ENCODE measurements around the gene PHLDB3.
A peak's percentile ranks its signal among the peaks of the same experiment; 100 is the strongest.
"Not testable (repeated sequence)": the region's sequence is repeated elsewhere in the genome, so short reads cannot be mapped to it uniquely, and the experiment has no call there.

Gene PHLDB3

DNA sequence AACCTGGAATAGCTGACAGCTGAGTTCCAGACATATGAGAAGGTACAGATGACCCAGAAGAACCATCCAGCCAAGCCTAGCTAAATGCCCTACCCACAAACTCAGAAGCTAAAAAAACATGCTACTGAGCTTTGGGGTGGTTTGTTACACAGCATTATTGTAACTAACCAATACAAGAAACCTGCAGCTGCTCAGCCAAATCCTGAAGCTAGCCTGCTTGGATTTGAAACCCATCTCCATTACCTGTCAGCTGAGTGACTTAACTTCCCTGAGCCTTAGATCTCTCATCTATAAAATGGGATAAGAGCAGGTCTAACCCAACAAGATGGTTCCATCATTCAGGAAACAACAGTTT is 64.9 kb downstream of the PHLDB3 start:
- no peaks in the 10 kb centered on the region for H3K27me3 Mint-ChIP-seq
- DNase-seq: no peak

DNA sequence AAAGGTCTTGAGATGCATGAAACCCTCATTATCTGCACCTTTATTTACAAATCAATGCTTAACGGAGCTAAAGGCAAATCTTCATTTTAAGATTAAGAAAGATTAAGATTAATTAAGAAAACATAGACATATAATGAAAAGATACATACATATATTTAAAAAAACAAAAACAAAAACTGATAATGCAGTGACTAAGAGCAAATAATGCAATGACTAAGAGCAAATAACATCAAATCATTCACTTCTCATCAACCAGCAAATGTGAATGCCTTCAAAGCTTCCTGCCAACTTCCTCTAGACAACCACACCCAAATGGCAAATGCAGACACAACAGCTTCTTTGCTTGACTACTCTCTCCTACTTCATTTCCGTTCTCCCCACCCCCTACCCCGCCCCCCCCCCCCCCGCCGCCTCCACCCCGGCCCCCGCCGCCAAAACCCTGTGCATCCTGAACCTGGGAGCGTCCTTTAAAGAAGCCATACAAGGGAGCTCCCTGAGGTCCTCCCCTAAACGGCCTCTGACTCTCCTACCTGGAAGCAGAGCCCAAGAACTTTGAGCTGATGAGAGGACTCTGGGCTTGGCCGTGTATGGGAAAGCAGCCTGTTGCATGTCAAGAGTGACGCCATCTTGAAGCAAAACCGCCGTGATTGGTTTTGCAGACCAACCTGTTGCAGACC is 65.4 kb downstream of the PHLDB3 start:
- Mint-ChIP-seq H3K4me1 (peaks cover 39% of the 10 kb centered on the region), H3K27ac (no peak overlapping the region), H3K9me3 (no peaks in the 10 kb centered on the region), H3K36me3 (ENCODE audit: low read depth) (no peaks in the 10 kb centered on the region), H3K27me3 (no peaks in the 10 kb centered on the region), H3K4me3 (no peak overlapping the region)
- ATAC-seq: peak; percentile 20
- no peak for DNase-seq

More for the DNA sequence above, 64.9 kb downstream of the PHLDB3 start:
- Mint-ChIP-seq H3K27ac (no peak overlapping the region), H3K4me3 (no peak overlapping the region), H3K36me3 (ENCODE audit: low read depth) (no peaks in the 10 kb centered on the region), H3K9me3 (no peaks in the 10 kb centered on the region), H3K4me1 (peaks cover 39% of the 10 kb centered on the region)
- no peak for ATAC-seq

DNA sequence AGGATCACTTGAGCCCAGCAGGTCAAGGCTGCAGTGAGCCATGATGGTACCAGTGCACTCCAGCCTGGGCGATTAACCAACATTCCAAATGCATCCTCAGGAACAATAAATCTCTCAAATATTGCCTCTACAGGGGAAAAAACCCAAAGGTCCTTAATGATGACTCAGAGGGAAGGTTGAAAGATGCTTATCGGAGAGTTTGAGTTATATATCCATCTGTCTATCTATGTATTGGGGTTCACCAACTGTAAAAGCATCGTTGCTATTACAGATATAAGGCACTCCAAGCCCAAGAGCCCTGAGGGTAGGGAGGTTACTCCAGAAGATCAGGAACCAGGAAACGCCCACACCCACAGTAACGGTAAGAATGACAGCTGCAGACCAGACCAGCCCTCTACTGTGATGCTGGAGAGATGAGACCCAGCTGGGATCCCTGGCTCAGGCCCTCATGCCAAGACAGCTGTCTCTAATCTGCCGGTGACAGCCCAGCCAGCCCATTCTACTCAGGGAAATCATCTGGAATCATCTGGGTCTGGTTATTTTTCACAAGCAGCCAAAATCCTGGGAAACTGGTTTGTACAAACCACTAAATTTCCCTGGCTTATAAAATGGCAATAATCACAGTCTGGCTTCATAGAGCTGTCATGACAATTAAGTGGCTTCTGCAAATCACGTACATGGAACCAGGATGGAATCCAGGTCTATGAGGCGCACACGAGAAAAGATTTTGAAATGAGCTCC is 66.1 kb downstream of the PHLDB3 start:
- ATAC-seq (peak; percentile 33), DNase-seq (no peak)
- Mint-ChIP-seq H3K4me1 (peaks cover 37% of the 10 kb centered on the region), H3K4me3 (no peak overlapping the region), H3K27ac (peak overlapping the region; percentile 42), H3K27me3 (no peaks in the 10 kb centered on the region), H3K36me3 (ENCODE audit: low read depth) (no peaks in the 10 kb centered on the region), H3K9me3 (no peaks in the 10 kb centered on the region)

DNA sequence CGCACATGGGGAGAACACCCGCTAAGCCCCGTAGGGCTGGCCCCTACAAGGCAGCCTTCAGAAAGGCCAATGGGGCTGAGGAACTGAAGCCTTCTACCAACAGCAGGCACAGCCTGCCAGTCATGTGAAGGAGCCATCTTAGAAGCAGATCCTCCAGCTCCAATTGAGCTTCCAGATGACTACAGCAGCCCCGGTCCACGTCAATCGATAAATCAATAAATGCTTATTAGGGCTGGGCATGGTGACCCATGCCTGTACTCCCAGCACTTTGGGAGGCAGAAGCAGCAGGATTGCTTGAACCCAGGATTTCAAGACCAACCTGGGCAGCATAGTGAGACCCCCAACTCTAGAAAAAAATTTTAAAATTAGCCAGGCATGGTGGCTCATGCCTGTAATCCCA is 66.8 kb downstream of the PHLDB3 start:
- Mint-ChIP-seq H3K4me3 (no peak overlapping the region), H3K27ac (no peak overlapping the region), H3K4me1 (peaks cover 38% of the 10 kb centered on the region), H3K27me3 (no peaks in the 10 kb centered on the region), H3K36me3 (ENCODE audit: low read depth) (no peaks in the 10 kb centered on the region), H3K9me3 (no peaks in the 10 kb centered on the region)
- DNase-seq (no peak), ATAC-seq (no peak)

DNA sequence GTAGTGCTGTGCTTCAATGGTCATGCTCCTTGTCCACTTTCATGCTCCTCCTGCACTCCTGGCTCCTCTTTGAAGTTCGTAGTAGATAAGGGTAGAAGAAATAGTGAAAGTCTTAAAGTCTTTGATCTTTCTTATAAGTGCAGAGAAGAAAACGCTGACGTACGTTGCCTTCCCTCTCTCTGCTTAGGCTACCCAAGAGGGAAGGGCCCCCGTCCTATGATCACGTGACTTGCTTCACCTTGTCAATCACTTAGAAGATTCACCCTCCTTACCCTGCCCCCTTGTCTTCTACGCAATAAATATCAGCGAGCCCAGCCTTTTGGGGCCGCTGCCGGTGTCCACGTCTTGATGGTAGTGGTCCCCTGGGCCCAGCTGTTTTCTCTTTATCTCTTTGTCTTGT is 67.3 kb downstream of the PHLDB3 start:
- H3K27me3 Mint-ChIP-seq; H3K4me3 Mint-ChIP-seq; DNase-seq; ATAC-seq; H3K36me3 Mint-ChIP-seq (ENCODE audit: low read depth); H3K27ac Mint-ChIP-seq; H3K9me3 Mint-ChIP-seq: not testable (repeated sequence)
- H3K4me1 Mint-ChIP-seq: peaks cover 38% of the 10 kb centered on the region

DNA sequence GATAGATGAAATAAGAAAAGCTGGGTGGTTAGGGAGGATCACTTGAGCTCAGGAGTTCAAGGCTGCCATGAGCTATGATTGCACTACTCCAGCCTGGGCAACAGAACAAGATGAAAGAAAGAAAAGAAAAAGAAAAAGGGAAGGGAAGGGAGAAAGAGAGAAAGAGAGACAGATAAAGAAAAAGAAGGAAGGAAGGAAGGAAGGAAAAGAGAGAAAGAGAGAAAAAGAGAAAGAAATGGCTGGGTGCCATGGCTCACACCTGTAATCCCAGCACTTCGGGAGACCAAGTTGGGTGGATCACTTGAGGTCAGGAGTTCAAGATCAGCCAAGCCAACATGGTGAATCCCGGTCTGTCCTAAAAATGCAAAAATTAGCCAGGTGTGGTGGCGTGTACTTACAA is 68.8 kb downstream of the PHLDB3 start:
- Mint-ChIP-seq H3K4me1 (peaks cover 38% of the 10 kb centered on the region), H3K27me3 (no peaks in the 10 kb centered on the region), H3K36me3 (ENCODE audit: low read depth) (no peaks in the 10 kb centered on the region), H3K4me3 (no peak overlapping the region), H3K27ac (no peak overlapping the region), H3K9me3 (no peaks in the 10 kb centered on the region)
- ATAC-seq (no peak), DNase-seq (no peak)

DNA sequence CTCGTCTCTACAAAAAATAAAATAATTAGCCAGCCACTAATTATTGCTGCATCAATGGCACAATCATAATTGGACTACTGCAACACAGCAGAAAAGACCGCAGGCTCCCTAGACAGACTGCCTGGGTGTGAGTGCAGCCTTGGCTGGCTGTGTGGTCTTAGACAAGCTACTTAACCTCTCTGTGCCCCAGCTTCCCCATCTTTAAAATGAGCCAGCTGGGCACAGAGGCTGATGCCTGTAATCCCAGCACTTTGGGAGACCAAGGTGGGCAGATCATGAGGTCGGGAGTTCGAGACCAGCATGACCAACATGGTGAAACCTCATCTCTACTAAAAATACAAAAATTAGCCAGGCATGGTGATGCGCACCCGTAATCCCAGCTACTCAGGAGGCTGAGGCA is 70.9 kb downstream of the PHLDB3 start:
- no peaks in the 10 kb centered on the region for H3K36me3 Mint-ChIP-seq (ENCODE audit: low read depth)
- peaks cover 26% of the 10 kb centered on the region for H3K4me1 Mint-ChIP-seq
- H3K4me3 Mint-ChIP-seq: no peak overlapping the region
- DNase-seq (no peak), ATAC-seq (no peak)
- no peak overlapping the region for H3K27ac Mint-ChIP-seq
- H3K27me3 Mint-ChIP-seq: no peaks in the 10 kb centered on the region
- H3K9me3 Mint-ChIP-seq: no peaks in the 10 kb centered on the region

DNA sequence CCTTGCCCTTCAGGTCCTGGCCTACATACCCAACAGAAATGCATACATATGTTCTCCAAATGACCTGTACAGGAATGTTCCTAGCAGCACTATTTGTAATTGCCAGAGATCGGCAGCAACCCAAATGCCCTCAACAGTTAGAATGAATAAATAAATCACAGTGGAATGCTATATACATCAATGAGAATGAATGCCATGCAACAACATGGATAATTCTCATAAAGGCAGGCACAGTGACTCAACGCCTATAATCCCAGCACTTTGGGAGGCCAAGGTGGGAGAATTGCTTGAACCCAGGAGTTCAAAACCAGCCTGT is 71.2 kb downstream of the PHLDB3 start:
- DNase-seq (no peak), ATAC-seq (no peak)
- no peak overlapping the region for H3K4me3 Mint-ChIP-seq
- no peaks in the 10 kb centered on the region for H3K27me3 Mint-ChIP-seq
- no peaks in the 10 kb centered on the region for H3K36me3 Mint-ChIP-seq (ENCODE audit: low read depth)
- H3K4me1 Mint-ChIP-seq: peaks cover 23% of the 10 kb centered on the region
- no peak overlapping the region for H3K27ac Mint-ChIP-seq
- H3K9me3 Mint-ChIP-seq: no peaks in the 10 kb centered on the region

DNA sequence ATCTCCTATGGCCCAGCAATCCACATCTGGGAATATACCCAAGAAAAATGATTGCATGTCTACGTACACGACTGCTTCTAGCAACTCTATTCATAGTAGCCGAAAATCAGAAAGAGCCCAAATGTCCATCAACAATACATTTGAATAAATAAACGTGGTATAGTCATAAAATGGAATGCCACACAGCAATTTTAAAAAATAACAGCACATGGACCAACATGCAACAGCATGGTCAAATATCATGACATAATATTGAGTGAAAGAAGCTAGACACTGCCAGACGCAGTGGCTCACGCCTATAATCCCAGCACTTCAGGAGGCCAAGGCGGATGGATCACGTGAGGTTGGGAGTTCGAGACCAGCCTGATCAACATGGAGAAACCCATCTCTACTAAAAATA is 73.6 kb downstream of the PHLDB3 start:
- Mint-ChIP-seq H3K27ac (no peak overlapping the region), H3K27me3 (no peaks in the 10 kb centered on the region), H3K4me3 (no peak overlapping the region), H3K4me1 (peaks cover 7% of the 10 kb centered on the region), H3K9me3 (no peaks in the 10 kb centered on the region), H3K36me3 (ENCODE audit: low read depth) (no peaks in the 10 kb centered on the region)
- DNase-seq (no peak), ATAC-seq (no peak)

DNA sequence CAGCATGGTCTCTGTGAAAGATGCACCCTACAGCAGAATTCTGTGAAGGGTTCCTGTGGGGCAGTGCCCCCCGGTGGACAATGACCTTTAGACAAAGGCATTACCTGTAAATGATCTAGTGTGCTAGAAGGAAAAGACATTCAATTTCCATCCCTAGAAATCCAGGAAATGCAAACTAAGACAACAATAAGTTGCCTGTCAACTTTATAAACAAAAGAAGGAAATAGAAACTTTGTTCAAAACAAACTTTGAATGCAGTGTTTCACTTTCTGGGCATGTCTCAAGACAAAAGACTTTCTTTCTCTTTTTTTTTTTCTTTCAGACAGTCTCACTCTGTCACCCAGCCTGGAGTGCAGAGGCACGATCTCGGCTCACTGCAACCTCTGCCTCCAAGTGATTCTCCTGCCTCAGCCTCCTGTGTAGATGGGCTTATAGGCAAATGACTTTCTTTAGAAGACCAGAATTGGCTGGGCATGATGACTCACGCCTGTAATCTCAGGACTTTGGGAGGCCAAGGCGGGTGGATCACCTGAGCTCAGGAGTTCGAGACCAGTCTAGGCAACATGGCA is 74.3 kb downstream of the PHLDB3 start:
- Mint-ChIP-seq H3K4me1 (peaks cover 8% of the 10 kb centered on the region), H3K9me3 (no peaks in the 10 kb centered on the region), H3K36me3 (ENCODE audit: low read depth) (no peaks in the 10 kb centered on the region), H3K27me3 (no peaks in the 10 kb centered on the region), H3K27ac (no peak overlapping the region), H3K4me3 (no peak overlapping the region)
- ATAC-seq (no peak), DNase-seq (no peak)

DNA sequence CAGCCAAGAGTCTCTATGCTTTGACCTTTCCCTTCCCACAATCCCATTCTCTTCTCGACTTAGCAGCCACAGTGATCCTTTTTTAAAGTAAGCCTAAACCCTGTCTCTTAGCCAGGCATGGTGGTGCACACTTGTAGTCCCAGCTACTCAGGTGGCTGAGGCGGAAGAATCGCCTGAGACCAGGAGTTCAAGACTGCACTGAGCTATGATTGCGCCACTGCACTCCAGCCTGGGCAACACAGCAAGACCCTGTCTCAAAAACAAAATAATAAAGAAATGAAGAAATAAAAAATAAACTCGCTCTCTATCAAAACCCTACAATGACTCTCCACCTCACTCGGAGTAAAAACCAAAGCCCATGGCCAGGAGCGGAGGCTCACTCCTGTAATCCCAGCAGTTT is 75.2 kb downstream of the PHLDB3 start:
- no peak overlapping the region for H3K4me3 Mint-ChIP-seq
- H3K27ac Mint-ChIP-seq: no peak overlapping the region
- H3K27me3 Mint-ChIP-seq: no peaks in the 10 kb centered on the region
- ATAC-seq (no peak), DNase-seq (no peak)
- H3K9me3 Mint-ChIP-seq: no peaks in the 10 kb centered on the region
- H3K36me3 Mint-ChIP-seq (ENCODE audit: low read depth): no peaks in the 10 kb centered on the region
- H3K4me1 Mint-ChIP-seq: peaks cover 8% of the 10 kb centered on the region

DNA sequence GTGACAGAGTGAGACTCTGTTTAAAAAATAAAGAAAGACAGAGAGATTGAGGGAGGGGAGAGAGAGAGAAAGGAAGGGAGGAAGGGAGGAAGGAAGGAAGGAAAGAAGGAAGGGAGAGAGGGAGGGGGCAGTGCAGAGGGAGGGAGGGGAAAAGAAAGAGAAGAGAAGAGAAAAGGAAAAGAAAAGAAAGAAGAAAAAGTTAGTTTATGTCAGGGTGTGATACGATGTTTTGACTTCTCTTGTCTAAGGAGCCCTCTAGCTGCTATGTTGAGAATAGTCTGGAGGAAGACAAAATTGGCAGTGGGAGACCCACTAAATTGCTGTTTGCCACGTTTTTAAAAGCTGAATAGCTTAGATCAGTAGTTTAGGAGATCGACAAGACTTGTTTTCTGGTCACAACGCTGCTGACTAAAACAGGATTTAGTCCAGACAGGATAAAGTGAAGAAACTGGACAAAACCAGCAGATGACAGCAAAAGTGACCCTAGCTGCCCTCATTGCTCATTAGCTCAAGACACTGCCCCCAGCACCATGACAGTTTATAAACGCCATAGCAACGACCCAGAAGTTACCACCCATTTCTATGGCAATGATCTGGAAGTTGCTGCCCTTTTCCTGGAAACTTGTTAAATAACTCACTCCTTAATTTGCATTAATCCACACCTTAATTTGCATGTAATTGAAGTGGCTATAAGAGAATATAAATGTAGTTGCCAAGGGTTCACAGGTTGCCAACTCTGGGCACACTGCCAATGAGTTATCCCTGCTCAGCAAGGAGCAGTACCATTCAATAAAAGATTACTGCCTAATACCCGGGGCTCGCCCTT is 78.8 kb downstream of the PHLDB3 start:
- H3K36me3 Mint-ChIP-seq (ENCODE audit: low read depth): no peaks in the 10 kb centered on the region
- H3K4me3 Mint-ChIP-seq: no peak overlapping the region
- peaks cover 4% of the 10 kb centered on the region for H3K4me1 Mint-ChIP-seq
- H3K9me3 Mint-ChIP-seq: no peaks in the 10 kb centered on the region
- H3K27ac Mint-ChIP-seq: no peak overlapping the region
- no peaks in the 10 kb centered on the region for H3K27me3 Mint-ChIP-seq
- ATAC-seq: no peak
- no peak for DNase-seq
